ENCODE measurements around the gene AATF. TPM values are rescaled to one million over a fixed set of nuclear protein-coding genes. Genes with fewer than 3 reads are reported as not detected.

The AATF gene
- total RNA-seq, 2 experiments from 2014 or later = 40.3 to 40.8 TPM

DNA sequence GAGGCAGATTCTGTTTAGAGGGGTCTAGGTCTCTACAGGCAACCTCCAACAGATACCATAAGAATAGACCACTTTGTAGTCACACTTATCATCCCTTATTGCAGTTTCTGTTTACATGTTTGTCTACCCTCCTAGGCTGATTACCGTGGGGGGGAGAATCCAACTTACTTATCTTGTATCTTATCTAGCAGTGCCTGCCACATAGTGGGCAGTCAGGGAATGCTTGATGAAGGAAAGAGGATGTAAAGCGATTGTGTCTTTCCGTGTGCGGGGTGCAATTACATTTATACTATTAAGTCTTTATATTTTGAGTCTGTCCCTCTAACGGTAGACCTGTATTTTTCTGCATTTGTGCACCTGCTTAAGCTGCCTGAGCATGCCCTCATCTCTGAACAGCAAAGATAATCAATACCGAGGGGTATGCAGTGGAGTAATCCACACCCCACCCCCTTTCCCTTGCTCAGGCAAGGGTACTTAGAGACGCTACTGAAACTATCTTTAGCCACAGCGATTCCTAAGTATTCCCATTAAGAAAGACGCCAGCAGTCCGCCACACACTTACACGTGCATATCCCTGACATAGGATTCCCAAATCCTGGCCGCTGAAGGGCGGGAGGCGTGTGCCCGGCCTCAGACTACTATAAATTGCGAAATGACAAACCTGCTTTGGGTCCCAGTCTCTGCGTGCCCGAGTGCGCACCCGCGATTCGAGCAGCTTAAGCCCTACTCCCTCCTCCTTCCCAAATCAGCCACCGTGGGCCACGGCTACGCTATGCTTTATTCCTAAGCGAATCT lies 635 bp upstream of the AATF start:
- intact Hi-C loops (cut with DNase I, micrococcal nuclease) = loop anchor here (1.0 to 5.0 kb wide), 7 partner anchors 15 to 539 kb away; partner anchors contain the start of genes ACACA (in 1 of the 2), DUSP14 (in 1 of the 2), GGNBP2 (in 1 of the 2) and TADA2A (in 1 of the 2)
- Mint-ChIP-seq H3K27me3 (peaks cover 54% of the 10 kb centered on the region), H3K4me1 (ENCODE audit: low read depth) (peaks cover 71% of the 10 kb centered on the region), H3K9me3 (peaks cover 2% of the 10 kb centered on the region), H3K4me3 (peak overlapping the region; percentile 88), H3K27ac (peak overlapping the region; percentile 84), H3K36me3 (ENCODE audit: low read depth) (peaks cover 48% of the 10 kb centered on the region)
- Histone ChIP-seq H3K9me3 (ENCODE audit: control insufficient read depth in 1 of 2, insufficient read depth in 1 of 2, low read length in 2 of 2) (peaks cover 0 to 12% of the 10 kb centered on the region in 2 experiments), H3K36me3 (ENCODE audit: insufficient read depth, low read length) (peaks cover 22% of the 10 kb centered on the region), H3K4me1 (ENCODE audit: insufficient read depth, low read length) (peaks cover 41% of the 10 kb centered on the region), H3K4me3 (ENCODE audit: low read length) (peak overlapping the region; percentile 81), H3K27me3 (ENCODE audit: control insufficient read depth in 1 of 2, insufficient read depth in 2 of 2, low read length in 2 of 2) (peaks cover 36 to 42% of the 10 kb centered on the region in 2 experiments), H3K27ac (ENCODE audit: low read depth in 1 of 2, low read length in 2 of 2) (peak overlapping the region; percentile 32 to 62)
- ChIA-PET CTCF (interaction anchor here (0.9 to 1.1 kb wide), 2 partner anchors 13 kb away, joined by 3 to 5 read pairs; no protein-coding TSS in a partner anchor), POLR2A (interaction anchor here (1.1 to 2.4 kb wide), 8 partner anchors 10 to 402 kb away, joined by 5 to 16 read pairs (median 7); partner anchors contain the start of genes LHX1 and MRM1)
- ATAC-seq (ENCODE audit: poor library complexity) (peak; percentile 5), DNase-seq (no peak)
- TF ChIP-seq, protein P1, sequence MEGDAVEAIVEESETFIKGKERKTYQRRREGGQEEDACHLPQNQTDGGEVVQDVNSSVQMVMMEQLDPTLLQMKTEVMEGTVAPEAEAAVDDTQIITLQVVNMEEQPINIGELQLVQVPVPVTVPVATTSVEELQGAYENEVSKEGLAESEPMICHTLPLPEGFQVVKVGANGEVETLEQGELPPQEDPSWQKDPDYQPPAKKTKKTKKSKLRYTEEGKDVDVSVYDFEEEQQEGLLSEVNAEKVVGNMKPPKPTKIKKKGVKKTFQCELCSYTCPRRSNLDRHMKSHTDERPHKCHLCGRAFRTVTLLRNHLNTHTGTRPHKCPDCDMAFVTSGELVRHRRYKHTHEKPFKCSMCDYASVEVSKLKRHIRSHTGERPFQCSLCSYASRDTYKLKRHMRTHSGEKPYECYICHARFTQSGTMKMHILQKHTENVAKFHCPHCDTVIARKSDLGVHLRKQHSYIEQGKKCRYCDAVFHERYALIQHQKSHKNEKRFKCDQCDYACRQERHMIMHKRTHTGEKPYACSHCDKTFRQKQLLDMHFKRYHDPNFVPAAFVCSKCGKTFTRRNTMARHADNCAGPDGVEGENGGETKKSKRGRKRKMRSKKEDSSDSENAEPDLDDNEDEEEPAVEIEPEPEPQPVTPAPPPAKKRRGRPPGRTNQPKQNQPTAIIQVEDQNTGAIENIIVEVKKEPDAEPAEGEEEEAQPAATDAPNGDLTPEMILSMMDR (IDR thresholded peaks at IDR 0.05) = no peak

DNA sequence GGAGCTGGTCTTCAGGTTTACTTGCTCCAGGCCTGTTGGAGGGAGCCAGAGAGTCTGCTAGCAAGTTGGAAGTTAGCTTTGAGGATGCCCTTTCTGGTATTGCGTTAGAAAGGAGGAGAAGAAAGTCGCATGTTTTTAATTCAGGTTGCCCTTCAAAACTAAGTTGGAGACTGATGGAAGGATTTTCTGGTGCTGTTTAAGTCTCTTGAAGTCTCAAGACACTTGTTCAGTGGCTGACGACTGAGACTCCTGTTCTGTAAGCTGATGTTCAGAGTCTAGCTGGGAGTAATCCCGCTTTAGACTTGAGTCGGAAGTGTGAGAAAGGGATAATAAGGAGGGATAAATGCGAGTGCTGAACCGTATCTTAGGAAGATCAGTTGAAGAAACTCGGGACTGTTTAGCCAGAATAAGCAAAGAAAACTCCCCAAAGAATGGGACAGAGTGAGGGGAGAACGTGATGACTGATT lies 740 bp downstream of the AATF start:
- TF ChIP-seq, protein P1 (IDR thresholded peaks at IDR 0.05) = no peak
- H3K9me3 ChIP-seq (ENCODE audit: control insufficient read depth in 1 of 2, insufficient read depth in 1 of 2, low read length in 2 of 2) = peaks cover 0 to 8% of the 10 kb centered on the region in 2 experiments
- peaks cover 73% of the 10 kb centered on the region for H3K4me1 Mint-ChIP-seq (ENCODE audit: low read depth)
- H3K4me3 ChIP-seq (ENCODE audit: low read length) = peak overlapping the region; percentile 81
- intact Hi-C loops (cut with DNase I, micrococcal nuclease) = loop anchor here (2.0 to 5.0 kb wide), 6 partner anchors 17 to 538 kb away; partner anchors contain the start of genes ACACA (in 1 of the 2), DUSP14 (in 1 of the 2), GGNBP2 (in 1 of the 2) and TADA2A (in 1 of the 2)
- H3K4me1 ChIP-seq (ENCODE audit: insufficient read depth, low read length) = peaks cover 36% of the 10 kb centered on the region
- H3K27me3 ChIP-seq (ENCODE audit: control insufficient read depth in 1 of 2, insufficient read depth in 2 of 2, low read length in 2 of 2) = peaks cover 24 to 28% of the 10 kb centered on the region in 2 experiments
- no peaks in the 10 kb centered on the region for H3K9me3 Mint-ChIP-seq
- peaks cover 40% of the 10 kb centered on the region for H3K27me3 Mint-ChIP-seq
- ATAC-seq (ENCODE audit: poor library complexity) = peak; percentile 4
- H3K4me3 Mint-ChIP-seq = peak overlapping the region; percentile 88
- no peak for DNase-seq
- CTCF ChIA-PET = interaction anchor here (1.1 kb wide), 1 partner anchor 11 kb away, joined by 5 read pairs; no protein-coding TSS in a partner anchor
- peaks cover 36% of the 10 kb centered on the region for H3K36me3 ChIP-seq (ENCODE audit: insufficient read depth, low read length)
- H3K36me3 Mint-ChIP-seq (ENCODE audit: low read depth) = peaks cover 61% of the 10 kb centered on the region
- POLR2A ChIA-PET = interaction anchor here (1.0 to 2.4 kb wide), 9 partner anchors 11 to 404 kb away, joined by 3 to 16 read pairs (median 6); partner anchors contain the start of genes LHX1 and MRM1
- H3K27ac ChIP-seq (ENCODE audit: low read depth in 1 of 2, low read length in 2 of 2) = peak overlapping the region in 1 of 2 donors; percentile 62
- peak overlapping the region; percentile 84 for H3K27ac Mint-ChIP-seq

DNA sequence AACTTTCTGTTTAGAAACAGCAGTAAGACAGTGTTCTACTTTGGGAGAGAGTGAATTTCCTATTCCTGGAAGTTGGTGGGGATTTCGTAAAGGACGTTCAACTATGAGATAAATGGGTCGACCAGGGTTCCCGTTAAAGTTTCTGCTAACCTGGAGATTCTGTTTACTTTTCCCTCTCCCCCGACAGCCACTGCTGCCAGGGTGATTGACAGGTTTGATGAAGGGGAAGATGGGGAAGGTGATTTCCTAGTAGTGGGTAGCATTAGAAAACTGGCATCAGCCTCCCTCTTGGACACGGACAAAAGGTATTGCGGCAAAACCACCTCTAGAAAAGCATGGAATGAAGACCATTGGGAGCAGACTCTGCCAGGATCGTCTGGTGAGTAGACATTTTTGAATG lies 1.3 kb downstream of the AATF start:
- ATAC-seq (ENCODE audit: poor library complexity) = no peak
- ChIA-PET POLR2A (interaction anchor here (1.0 to 2.4 kb wide), 5 partner anchors 11 to 348 kb away, joined by 3 to 16 read pairs (median 13); partner anchors contain the start of genes LHX1 and MRM1), CTCF (no interaction called here)
- peaks cover 35% of the 10 kb centered on the region for H3K27me3 Mint-ChIP-seq
- peaks cover 67% of the 10 kb centered on the region for H3K36me3 Mint-ChIP-seq (ENCODE audit: low read depth)
- no peaks in the 10 kb centered on the region for H3K9me3 Mint-ChIP-seq
- no peak for DNase-seq
- peak overlapping the region; percentile 84 for H3K27ac Mint-ChIP-seq
- peaks cover 42% of the 10 kb centered on the region for H3K36me3 ChIP-seq (ENCODE audit: insufficient read depth, low read length)
- H3K9me3 ChIP-seq (ENCODE audit: control insufficient read depth in 1 of 2, insufficient read depth in 1 of 2, low read length in 2 of 2) = peaks cover 0 to 8% of the 10 kb centered on the region in 2 experiments
- peak overlapping the region; percentile 81 for H3K4me3 ChIP-seq (ENCODE audit: low read length)
- H3K27me3 ChIP-seq (ENCODE audit: control insufficient read depth in 1 of 2, insufficient read depth in 2 of 2, low read length in 2 of 2) = peaks cover 20 to 23% of the 10 kb centered on the region in 2 experiments
- peak overlapping the region; percentile 88 for H3K4me3 Mint-ChIP-seq
- H3K4me1 ChIP-seq (ENCODE audit: insufficient read depth, low read length) = peaks cover 36% of the 10 kb centered on the region
- peaks cover 79% of the 10 kb centered on the region for H3K4me1 Mint-ChIP-seq (ENCODE audit: low read depth)
- no peak overlapping the region for H3K27ac ChIP-seq (ENCODE audit: low read depth in 1 of 2, low read length in 2 of 2)
- TF ChIP-seq, protein P1 (IDR thresholded peaks at IDR 0.05) = no peak
- intact Hi-C loops (cut with DNase I, micrococcal nuclease) = loop anchor here in 1 of 2 experiments (5.0 kb wide), 1 partner anchor 463 kb away; the partner anchor contains the start of gene ZNHIT3
